ENCODE results near the gene CRYBG1.

The CRYBG1 gene

DNA sequence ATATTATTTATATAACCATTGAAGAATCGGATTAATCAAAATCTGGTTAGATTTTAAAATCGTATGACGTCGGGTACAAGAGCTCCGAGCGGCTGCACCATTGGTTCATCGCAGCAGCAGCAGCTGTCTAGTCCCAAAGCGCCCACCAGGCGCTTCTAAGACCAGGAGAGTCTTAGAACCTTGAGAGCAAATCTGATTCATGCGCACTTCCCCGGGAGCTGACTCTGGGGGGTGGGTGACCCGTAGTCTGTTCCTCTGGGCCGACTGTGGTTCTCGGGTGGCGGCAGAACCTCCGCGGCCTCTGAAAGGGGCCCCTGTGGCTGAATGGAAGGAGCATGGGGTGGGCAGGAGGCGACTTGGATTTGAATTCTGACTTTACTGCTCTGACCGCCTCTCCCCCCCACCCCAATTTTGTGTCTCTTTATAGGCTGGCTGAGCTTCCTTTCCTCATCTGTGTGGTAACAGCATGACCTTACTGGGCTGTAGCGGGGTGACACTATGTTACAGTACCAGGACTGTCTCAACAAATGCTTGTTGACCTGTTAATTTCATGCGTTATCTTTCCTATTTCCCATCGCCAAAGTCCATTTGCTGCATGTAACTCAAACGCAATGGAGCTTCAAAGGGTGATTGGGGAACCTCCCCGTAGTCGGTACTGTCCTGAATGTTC is 149.0 kb downstream of the CRYBG1 start:
- no peak for DNase-seq (ENCODE audit: low read depth)
- peak; percentile 42 for TF ChIP-seq CTCF (IDR thresholded peaks at IDR 0.05; ENCODE audit: low read depth, low read length, missing control alignments)
- in situ Hi-C loops (cut with HindIII; ENCODE audit: low sequenced_read_pairs) = no loop called here

GRCh38 chr6:106510090-106510970 is 149.8 kb downstream of the CRYBG1 start:
- peak; percentile 20 for TF ChIP-seq CTCF (IDR thresholded peaks at IDR 0.05; ENCODE audit: low read depth, low read length, missing control alignments)
- peak overlapping the region; percentile 74 for H3K4me3 ChIP-seq (ENCODE audit: low read depth, low read length)
- peak; percentile 31 for DNase-seq (ENCODE audit: low read depth)
- in situ Hi-C loops (cut with HindIII; ENCODE audit: low sequenced_read_pairs) = no loop called here

More for the DNA sequence above, 149.0 kb downstream of the CRYBG1 start:
- H3K4me3 ChIP-seq (ENCODE audit: low read depth, low read length) = peak overlapping the region; percentile 74

DNA sequence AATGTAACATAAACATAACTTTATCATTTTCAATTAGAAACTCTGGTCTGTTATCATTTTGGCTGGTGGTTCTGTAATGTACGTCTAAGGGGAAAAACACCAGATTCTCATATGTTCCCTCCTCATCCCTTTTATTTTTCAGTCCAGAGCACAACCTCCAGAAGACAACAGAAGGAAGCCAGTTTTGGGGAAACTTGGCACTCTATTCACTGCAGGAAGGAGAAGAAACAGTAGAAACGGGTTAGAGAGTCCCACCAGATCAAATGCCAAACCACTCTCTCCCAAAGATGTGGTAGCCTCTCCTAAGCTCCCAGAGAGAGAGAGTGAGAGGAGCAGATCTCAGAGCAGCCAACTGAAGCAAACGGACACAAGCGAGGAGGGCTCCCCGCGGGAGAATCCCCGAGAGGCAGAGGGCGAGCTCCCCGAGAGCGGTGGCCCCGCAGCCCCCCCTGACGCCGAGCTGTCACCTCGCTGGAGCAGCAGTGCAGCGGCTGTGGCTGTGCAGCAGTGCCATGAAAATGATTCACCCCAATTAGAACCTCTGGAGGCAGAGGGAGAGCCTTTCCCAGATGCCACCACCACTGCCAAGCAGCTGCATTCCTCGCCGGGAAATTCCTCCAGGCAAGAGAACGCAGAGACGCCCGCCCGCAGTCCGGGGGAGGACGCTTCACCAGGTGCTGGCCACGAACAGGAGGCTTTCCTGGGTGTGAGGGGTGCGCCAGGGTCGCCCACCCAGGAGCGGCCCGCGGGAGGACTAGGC is 151.0 kb downstream of the CRYBG1 start:
- peak overlapping the region; percentile 74 for H3K4me3 ChIP-seq (ENCODE audit: low read depth, low read length)
- DNase-seq (ENCODE audit: low read depth) = no peak
- in situ Hi-C loops (cut with HindIII; ENCODE audit: low sequenced_read_pairs) = no loop called here
- TF ChIP-seq CTCF (IDR thresholded peaks at IDR 0.05; ENCODE audit: low read depth, low read length, missing control alignments) = no peak

- no peak for DNase-seq (ENCODE audit: low read depth)
- H3K4me3 ChIP-seq (ENCODE audit: low read depth, low read length) = peak overlapping the region; percentile 74
- TF ChIP-seq CTCF (IDR thresholded peaks at IDR 0.05; ENCODE audit: low read depth, low read length, missing control alignments) = no peak
- in situ Hi-C loops (cut with HindIII; ENCODE audit: low sequenced_read_pairs) = no loop called here
These were observed 151.8 kb downstream of the CRYBG1 start for GRCh38 chr6:106512048-106512967.

DNA sequence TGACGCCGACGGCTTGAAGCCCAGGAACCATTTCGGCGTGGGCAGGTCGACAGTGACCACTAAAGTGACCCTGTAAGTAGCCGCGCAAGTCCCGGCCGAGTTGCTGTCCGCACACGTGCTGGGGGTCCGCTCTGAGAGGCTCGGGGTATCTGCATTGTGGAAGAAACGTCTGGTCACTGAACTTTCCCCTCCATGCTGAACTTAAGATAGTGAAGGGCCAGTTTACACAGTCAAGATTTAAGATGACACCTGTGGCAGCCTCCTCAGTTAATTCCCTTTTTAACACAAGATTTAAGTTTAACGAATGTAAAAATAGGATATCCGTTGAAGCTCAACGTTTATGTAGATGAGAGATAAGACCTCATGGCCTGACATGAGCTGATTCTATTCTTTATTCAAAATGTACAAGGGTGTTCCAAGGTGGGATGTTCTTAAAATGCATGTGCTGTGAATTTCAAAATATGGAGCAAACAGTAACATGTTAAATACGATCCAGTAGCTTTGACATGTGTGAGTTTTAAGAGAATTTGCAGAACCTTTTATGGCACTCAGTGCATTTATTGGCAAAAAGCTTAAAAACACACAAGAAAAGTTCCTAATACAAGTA is 152.6 kb downstream of the CRYBG1 start:
- peak overlapping the region; percentile 74 for H3K4me3 ChIP-seq (ENCODE audit: low read depth, low read length)
- in situ Hi-C loops (cut with HindIII; ENCODE audit: low sequenced_read_pairs) = no loop called here
- no peak for TF ChIP-seq CTCF (IDR thresholded peaks at IDR 0.05; ENCODE audit: low read depth, low read length, missing control alignments)
- no peak for DNase-seq (ENCODE audit: low read depth)

All from astrocyte of the cerebellum (primary cell).